GM12891 (cell line): ENCODE data around the gene YJU2.

Experiments used
- DNase-seq: peaks from one replicate; pipeline ENCODE4 v3.0.0; 2011; ENCODE audit warnings: low spot score; ENCODE audit not compliant: insufficient read length
- FAIRE-seq: peaks from 2 replicates; lab custom pipeline; 2011; peaks lifted over from hg19 to GRCh38; lab: Jason Lieb, UNC
- PAX5 ChIP-seq: IDR thresholded peaks from 2 replicates; pipeline ENCODE4 v1.6.1; 2011; ENCODE audit warnings: low read length, moderate library complexity, mild to moderate bottlenecking; ENCODE audit not compliant: insufficient read depth, severe bottlenecking
- POLR2A ChIP-seq: IDR thresholded peaks from 2 replicates; pipeline ENCODE4 v1.6.1; 2011; ENCODE audit warnings: low read depth, low read length, control low read depth
- POLR2AphosphoS5 ChIP-seq: IDR thresholded peaks from 2 replicates; pipeline ENCODE4 v1.6.1; 2011; ENCODE audit warnings: low read depth, low read length, control low read depth
- POU2F2 ChIP-seq: IDR thresholded peaks from 2 replicates; pipeline ENCODE4 v1.6.1; 2011; ENCODE audit warnings: low read depth, mild to moderate bottlenecking, control low read depth, low read length, moderate library complexity
- SPI1 ChIP-seq: IDR thresholded peaks from 2 replicates; pipeline ENCODE4 v1.6.1; 2011; ENCODE audit warnings: low read depth, low read length, control low read depth
- TAF1 ChIP-seq: IDR thresholded peaks from 2 replicates; pipeline ENCODE4 v1.6.1; 2011; ENCODE audit warnings: low read depth, low read length, control low read depth

YJU2 gene

GRCh38 chr19:4298810-4299550, 52.1 kb downstream of the YJU2 start:
- TF ChIP-seq POLR2AphosphoS5: no peak
- no peak for TF ChIP-seq SPI1
- no peak for TF ChIP-seq POU2F2
- TF ChIP-seq TAF1: no peak
- no peak for TF ChIP-seq PAX5
- no peak for TF ChIP-seq POLR2A
- DNase-seq: no peak
- no peak for FAIRE-seq

GRCh38 chr19:4300589-4300988, 53.7 kb downstream of the YJU2 start:
- TF ChIP-seq PAX5 (no peak), POLR2A (no peak), POU2F2 (no peak), SPI1 (no peak), POLR2AphosphoS5 (no peak), TAF1 (no peak)
- DNase-seq: no peak
- no peak for FAIRE-seq

- DNase-seq (no peak), FAIRE-seq (no peak)
- TF ChIP-seq TAF1 (no peak), SPI1 (no peak), POU2F2 (no peak), PAX5 (no peak), POLR2A (no peak), POLR2AphosphoS5 (no peak)
These were observed 54.8 kb downstream of the YJU2 start for GRCh38 chr19:4301590-4302242.

GRCh38 chr19:4302243-4302640, 55.4 kb downstream of the YJU2 start, which contains the start of gene TMIGD2:
TMIGD2 (minus strand) TSS chr19:4302389; CDS start chr19:4302385, 4 bp downstream.
- no peak for TF ChIP-seq PAX5
- no peak for TF ChIP-seq TAF1
- no peak for TF ChIP-seq POU2F2
- TF ChIP-seq SPI1: no peak
- no peak for TF ChIP-seq POLR2A
- TF ChIP-seq POLR2AphosphoS5: no peak
- DNase-seq (no peak), FAIRE-seq (no peak)

GRCh38 chr19:4303819-4304537, 57.1 kb downstream of the YJU2 start:
- no peak for FAIRE-seq
- no peak for DNase-seq

GRCh38 chr19:4304538-4305256, 57.8 kb downstream of the YJU2 start, which contains the start of gene FSD1:
FSD1 (plus strand) TSS chr19:4304598; CDS start chr19:4304747, 149 bp downstream.
- TF ChIP-seq PAX5 (no peak), POLR2AphosphoS5 (no peak), SPI1 (no peak), POLR2A (no peak), POU2F2 (no peak), TAF1 (no peak)
- FAIRE-seq (peak; percentile 85), DNase-seq (peak; percentile 99)

More at GRCh38 chr19:4303819-4304537, 57.1 kb downstream of the YJU2 start:
- TF ChIP-seq POLR2A: no peak
- no peak for TF ChIP-seq POU2F2
- TF ChIP-seq SPI1: no peak
- TF ChIP-seq PAX5: no peak
- no peak for TF ChIP-seq TAF1
- TF ChIP-seq POLR2AphosphoS5: no peak

- FAIRE-seq: no peak
- TF ChIP-seq POLR2AphosphoS5 (no peak), TAF1 (no peak), PAX5 (no peak), POU2F2 (no peak), POLR2A (no peak), SPI1 (no peak)
- DNase-seq: no peak
These were observed 58.4 kb downstream of the YJU2 start for GRCh38 chr19:4305257-4305612.

DNA sequence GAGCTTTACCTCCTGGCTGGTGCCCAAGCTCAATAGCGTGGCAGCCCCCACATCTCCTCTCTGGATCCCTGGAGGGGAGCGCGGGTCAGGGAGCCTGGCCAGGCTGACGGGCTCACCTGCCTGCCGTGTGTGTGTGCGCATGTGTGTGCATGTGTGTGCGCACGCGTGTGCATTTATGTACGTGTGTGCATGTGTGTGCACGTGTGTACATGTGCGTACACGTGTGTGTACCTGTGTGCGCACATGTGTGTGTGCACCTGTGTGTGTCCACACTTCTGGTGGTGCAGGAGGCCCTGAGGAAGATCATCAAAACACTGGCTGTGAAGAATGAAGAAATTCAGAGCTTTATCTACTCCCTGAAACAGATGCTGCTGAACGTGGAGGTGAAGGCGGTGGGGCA, 58.8 kb downstream of the YJU2 start:
- FAIRE-seq: no peak
- TF ChIP-seq POLR2A (no peak), SPI1 (no peak), TAF1 (no peak), POU2F2 (no peak)
- DNase-seq: no peak
